BJ (cell line): ENCODE measurements around the gene FHDC1. TPM values are rescaled to one million over a fixed set of nuclear protein-coding genes. Genes with fewer than 3 reads are reported as not detected.

Experiments
- CTCF ChIA-PET: fragments of 350-600 bp; formaldehyde crosslinking; extraction: SDS; loops from one replicate; lab custom pipeline; 2021; ENCODE audit warnings: antibody characterized with exemption, inconsistent platforms; lab: Yijun Ruan, JAX
- POLR2A ChIA-PET: fragments of 300-600 bp; sonication (Branson Sonifier 250); formaldehyde crosslinking; extraction: SDS; loops from one replicate; lab custom pipeline; 2021; ENCODE audit warnings: antibody characterized with exemption; lab: Charles Lee
- DNase-seq: peaks from one replicate; pipeline ENCODE4 v3.0.0-alpha.2; 2011; ENCODE audit warnings: low read depth
- H3K27me3 ChIP-seq: 2 replicates; pipeline ENCODE4 v1.6.0; 2011; ENCODE audit warnings: low read length; ENCODE audit not compliant: control insufficient read depth, insufficient read depth
- H3K36me3 ChIP-seq: 2 replicates; pipeline ENCODE4 v1.5.1; 2011; ENCODE audit warnings: low read length; ENCODE audit not compliant: control insufficient read depth, insufficient read depth
- H3K4me3 ChIP-seq: 2 replicates; pipeline ENCODE4 v1.5.1; 2011; ENCODE audit warnings: low read depth, mild to moderate bottlenecking, control low read depth, low read length
- CTCF ChIP-seq: IDR thresholded peaks from 2 replicates; pipeline ENCODE4 v1.5.1; 2011; ENCODE audit warnings: low read depth, mild to moderate bottlenecking, control low read depth, inconsistent platforms, low read length, moderate library complexity; ENCODE audit not compliant: insufficient read depth
- polyA plus RNA-seq: library from polyadenylated mRNA; depleted of rRNA; stranded (reverse); fragments of >200 nt; gene quantifications from 2 replicates; pipeline ENCODE4 v1.2.3, GENCODE V29; 2011

Gene FHDC1
- polyA plus RNA-seq, 1 experiment, result 0.17 TPM

- TF ChIP-seq CTCF, result no peak
- Histone ChIP-seq H3K36me3 (no peaks in the 10 kb centered on the region), H3K4me3 (no peak overlapping the region), H3K27me3 (0 out of 2 replicates have a peak, but pooled peaks cover 2% of the 10 kb centered on the region)
- CTCF ChIA-PET, result interaction anchor here (0.7 to 1.3 kb wide), 2 partner anchors 10 to 15 kb away, joined by 3 read pairs; no protein-coding TSS in a partner anchor
- POLR2A ChIA-PET, result no interaction called here
- no peak for DNase-seq
These were observed 37.7 kb downstream of the FHDC1 start for GRCh38 chr4:152973629-152974467.

DNA sequence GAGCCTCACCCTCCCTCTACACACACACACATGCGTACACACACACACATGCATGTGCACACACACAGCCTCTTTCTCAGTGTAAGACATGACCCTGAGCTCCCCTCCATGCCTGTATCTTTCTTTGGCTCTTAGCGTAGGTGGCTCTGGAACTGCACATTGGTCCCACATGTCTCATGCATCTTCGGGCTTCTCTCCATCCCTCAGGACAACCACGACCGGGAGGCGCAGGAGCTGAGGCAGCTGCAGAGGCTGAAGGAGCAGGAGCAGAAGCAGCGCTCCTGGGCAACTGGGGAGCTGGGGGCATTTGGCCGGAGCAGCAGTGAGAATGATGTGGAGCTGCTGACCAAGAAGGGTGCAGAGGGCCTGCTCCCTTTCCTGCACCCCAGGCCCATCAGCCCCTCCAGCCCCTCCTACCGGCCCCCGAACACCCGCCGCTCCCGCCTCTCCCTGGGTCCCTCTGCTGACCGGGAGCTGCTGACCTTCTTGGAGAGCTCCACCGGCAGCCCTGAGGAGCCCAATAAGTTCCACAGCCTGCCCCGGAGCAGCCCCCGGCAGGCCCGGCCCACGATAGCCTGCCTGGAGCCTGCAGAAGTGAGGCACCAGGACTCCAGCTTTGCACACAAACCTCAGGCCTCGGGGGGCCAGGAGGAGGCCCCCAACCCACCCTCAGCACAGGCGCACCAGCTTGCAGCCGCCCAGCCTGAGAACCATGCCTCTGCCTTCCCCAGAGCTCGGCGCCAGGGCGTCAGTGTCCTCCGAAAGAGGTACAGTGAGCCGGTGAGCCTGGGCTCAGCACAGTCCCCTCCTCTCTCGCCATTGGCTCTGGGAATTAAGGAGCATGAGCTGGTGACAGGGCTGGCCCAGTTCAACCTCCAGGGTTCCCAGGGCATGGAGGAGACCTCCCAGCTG, 38.6 kb downstream of the FHDC1 start:
- Histone ChIP-seq H3K4me3 (no peak overlapping the region), H3K27me3 (peaks cover 2% of the 10 kb centered on the region; the same call in 1 of the 2 replicates), H3K36me3 (no peaks in the 10 kb centered on the region)
- ChIA-PET POLR2A (no interaction called here), CTCF (interaction anchor here (1.3 kb wide), 1 partner anchor 14 kb away, joined by 3 read pairs; no protein-coding TSS in a partner anchor)
- DNase-seq, result no peak
- no peak for TF ChIP-seq CTCF

GRCh38 chr4:152975380-152976211, 39.5 kb downstream of the FHDC1 start:
- peaks cover 3% of the 10 kb centered on the region for H3K27me3 ChIP-seq
- ChIA-PET CTCF (no interaction called here), POLR2A (no interaction called here)

GRCh38 chr4:152976212-152976761, 40.2 kb downstream of the FHDC1 start:
- TF ChIP-seq CTCF, result no peak
- ChIA-PET POLR2A (no interaction called here), CTCF (no interaction called here)
- peaks cover 3% of the 10 kb centered on the region for H3K27me3 ChIP-seq
- no peak overlapping the region for H3K4me3 ChIP-seq
- H3K36me3 ChIP-seq, result no peaks in the 10 kb centered on the region
- DNase-seq, result no peak

More at GRCh38 chr4:152975380-152976211, 39.5 kb downstream of the FHDC1 start:
- no peak overlapping the region for H3K4me3 ChIP-seq
- H3K36me3 ChIP-seq, result no peaks in the 10 kb centered on the region
- DNase-seq, result no peak
- no peak for TF ChIP-seq CTCF
